NCI-H1105 treated with DMSO at 0.1 percent for 48 hours (cell line): ENCODE results near the gene DNAJC17.

Experiments
- DNase-seq: peaks from one replicate; lab custom pipeline; 2025; lab: John Stamatoyannopoulos, UW

DNAJC17 gene

GRCh38 chr15:40807028-40807887 is at the start of gene DNAJC17, which contains the start of gene ZFYVE19:
Gene DNAJC17, minus strand, starts transcription at chr15:40807473. Its CDS starts 27 bp downstream, at chr15:40807446.
Gene ZFYVE19, plus strand, starts transcription at chr15:40807089. Its CDS starts 501 bp downstream, at chr15:40807590.
- DNase-seq = peak; percentile 91

- DNase-seq = no peak
These were observed 49.5 kb upstream of the DNAJC17 start for GRCh38 chr15:40856746-40857145.

GRCh38 chr15:40855706-40856234 is 48.5 kb upstream of the DNAJC17 start:
- no peak for DNase-seq

- no peak for DNase-seq
These were observed 46.9 kb upstream of the DNAJC17 start for GRCh38 chr15:40854161-40854560.

GRCh38 chr15:40853241-40853890 is 46.1 kb upstream of the DNAJC17 start:
- no peak for DNase-seq

- no peak for DNase-seq
These were observed 45.3 kb upstream of the DNAJC17 start for GRCh38 chr15:40852529-40852928.

GRCh38 chr15:40850576-40851112 is 43.4 kb upstream of the DNAJC17 start:
- DNase-seq = no peak

- peak; percentile 30 for DNase-seq
These were observed 40.1 kb upstream of the DNAJC17 start for GRCh38 chr15:40847223-40847961.

GRCh38 chr15:40846841-40847222 is 39.6 kb upstream of the DNAJC17 start:
- DNase-seq = no peak

- DNase-seq = no peak
These were observed 38.4 kb upstream of the DNAJC17 start for GRCh38 chr15:40845511-40846284.

- no peak for DNase-seq
These were observed 37.8 kb upstream of the DNAJC17 start for GRCh38 chr15:40845036-40845435.

- DNase-seq = peak; percentile 26
These were observed 37.4 kb upstream of the DNAJC17 start for GRCh38 chr15:40844696-40845030.

GRCh38 chr15:40843885-40844695 is 36.8 kb upstream of the DNAJC17 start, which contains the start of gene SPINT1:
Gene SPINT1, plus strand, starts transcription at chr15:40844048. Its CDS starts 507 bp downstream, at chr15:40844555.
- DNase-seq = peak; percentile 27

- DNase-seq = no peak
These were observed 36.1 kb upstream of the DNAJC17 start for GRCh38 chr15:40843261-40843884.

GRCh38 chr15:40841741-40842140 is 34.5 kb upstream of the DNAJC17 start:
- DNase-seq = no peak

GRCh38 chr15:40838756-40839155 is 31.5 kb upstream of the DNAJC17 start:
- DNase-seq = no peak

- no peak for DNase-seq
These were observed 28.7 kb upstream of the DNAJC17 start for GRCh38 chr15:40836020-40836419.

GRCh38 chr15:40832903-40833302 is 25.6 kb upstream of the DNAJC17 start:
- DNase-seq = no peak

- no peak for DNase-seq
These were observed 24.6 kb upstream of the DNAJC17 start for GRCh38 chr15:40831861-40832260.

GRCh38 chr15:40830884-40831283 is 23.6 kb upstream of the DNAJC17 start:
- DNase-seq = peak; percentile 32
